NT2/D1 (cell line): ENCODE measurements around the gene NUAK1.

Experiments
- SUZ12 ChIP-seq: IDR thresholded peaks from 2 replicates; pipeline ENCODE4 v1.6.1; 2011; ENCODE audit not compliant: insufficient read length, insufficient read depth; ENCODE audit errors: extremely low read depth
- YY1 ChIP-seq: IDR thresholded peaks from 2 replicates; pipeline ENCODE4 v1.6.1; 2011; ENCODE audit not compliant: insufficient read length, insufficient read depth
- ZNF274 ChIP-seq: IDR thresholded peaks from 2 replicates; pipeline ENCODE4 v1.6.1; 2011; ENCODE audit warnings: mild to moderate bottlenecking, low read depth, low read length

DNA sequence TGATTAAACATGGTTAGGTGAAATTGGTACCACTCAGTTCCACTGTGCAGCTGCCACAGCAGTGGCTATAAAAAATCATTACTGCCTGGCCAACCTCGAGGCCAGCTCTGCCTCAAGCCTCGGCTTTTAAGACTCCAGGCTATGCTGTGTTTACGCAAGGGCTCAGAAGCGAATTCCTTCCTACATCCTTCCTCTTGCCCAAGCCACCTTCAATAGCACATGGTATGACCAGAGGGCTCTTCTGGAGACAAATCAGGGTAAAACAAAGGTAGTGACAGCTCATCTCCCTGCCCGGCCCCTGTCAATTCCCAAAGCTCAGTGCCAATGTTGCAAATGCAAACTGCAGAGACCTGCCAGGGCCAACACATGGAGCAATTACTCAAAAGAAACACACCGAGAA, 31.9 kb downstream of the NUAK1 start:
- TF ChIP-seq SUZ12 (no peak), YY1 (no peak), ZNF274 (no peak)
